MG63 (cell line): ENCODE results near the gene SPATS2. TPM values are rescaled to one million over a fixed set of nuclear protein-coding genes. Genes with fewer than 3 reads are reported as not detected.

Experiments used
- DNase-seq: peaks from one replicate; pipeline ENCODE4 v3.0.0-alpha.2; 2020
- H3K27me3 ChIP-seq: fragments of 250-450 bp; sonication (Bioruptor Pico); 2 replicates; pipeline ENCODE4 v1.5.1; 2020; ENCODE audit warnings: mild to moderate bottlenecking, moderate library complexity
- H3K36me3 ChIP-seq: fragments of 250-450 bp; sonication (Bioruptor Pico); 2 replicates; pipeline ENCODE4 v1.5.1; 2020; ENCODE audit warnings: mild to moderate bottlenecking, moderate library complexity
- H3K4me3 ChIP-seq: fragments of 250-450 bp; sonication (Bioruptor Pico); 2 replicates; pipeline ENCODE4 v1.5.1; 2020; ENCODE audit warnings: mild to moderate bottlenecking, moderate library complexity
- H3K9me3 ChIP-seq: fragments of 250-450 bp; sonication (Bioruptor Pico); 2 replicates; pipeline ENCODE4 v1.5.1; 2020; ENCODE audit warnings: mild to moderate bottlenecking, moderate library complexity
- total RNA-seq: library from RNA; depleted of rRNA; stranded (reverse); fragments of >200 nt; shearing (Covaris generic); gene quantifications from 2 replicates; pipeline ENCODE4 v1.2.3, GENCODE V29; 2014; ENCODE audit warnings: low replicate concordance

The SPATS2 gene
- total RNA-seq, 1 experiment from 2014 or later, result 43.8 TPM

GRCh38 chr12:49556391-49557186 is 189.3 kb downstream of the SPATS2 start:
- DNase-seq, result no peak
- no peak overlapping the region for H3K4me3 ChIP-seq
- peaks cover 13% of the 10 kb centered on the region for H3K36me3 ChIP-seq
- H3K9me3 ChIP-seq, result no peaks in the 10 kb centered on the region
- H3K27me3 ChIP-seq, result no peaks in the 10 kb centered on the region

DNA sequence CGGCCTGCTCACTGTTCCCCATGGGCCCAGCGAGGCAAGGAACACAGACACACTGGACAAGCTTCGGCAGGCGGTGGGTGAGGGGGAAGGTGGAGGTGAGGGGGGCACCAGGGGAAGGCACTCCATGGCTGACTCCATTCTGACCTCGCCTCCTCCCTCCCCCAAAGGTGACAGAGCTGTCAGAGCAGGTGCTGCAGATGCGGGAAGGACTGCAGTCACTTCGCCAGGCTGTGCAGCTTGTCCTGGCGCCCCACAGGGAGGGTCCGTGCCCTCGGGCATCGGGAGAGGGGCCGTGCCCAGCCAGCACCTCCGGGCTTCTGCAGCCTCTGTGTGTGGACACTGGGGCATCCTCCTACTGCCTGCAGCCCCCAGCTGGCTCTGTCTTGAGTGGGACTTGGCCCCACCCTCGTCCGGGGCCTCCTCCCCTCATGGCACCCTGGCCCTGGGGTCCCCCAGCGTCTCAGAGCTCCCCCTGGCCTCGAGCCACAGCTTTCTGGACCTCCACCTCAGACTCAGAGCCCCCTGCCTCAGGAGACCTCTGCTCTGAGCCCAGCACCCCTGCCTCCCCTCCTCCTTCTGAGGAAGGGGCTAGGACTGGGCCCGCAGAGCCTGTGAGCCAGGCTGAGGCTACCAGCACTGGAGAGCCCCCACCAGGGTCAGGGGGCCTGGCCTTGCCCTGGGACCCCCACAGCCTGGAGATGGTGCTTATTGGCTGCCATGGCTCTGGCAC is 190.1 kb downstream of the SPATS2 start:
- DNase-seq, result no peak
- no peaks in the 10 kb centered on the region for H3K9me3 ChIP-seq
- H3K36me3 ChIP-seq, result peaks cover 21% of the 10 kb centered on the region
- no peak overlapping the region for H3K4me3 ChIP-seq
- no peaks in the 10 kb centered on the region for H3K27me3 ChIP-seq

DNA sequence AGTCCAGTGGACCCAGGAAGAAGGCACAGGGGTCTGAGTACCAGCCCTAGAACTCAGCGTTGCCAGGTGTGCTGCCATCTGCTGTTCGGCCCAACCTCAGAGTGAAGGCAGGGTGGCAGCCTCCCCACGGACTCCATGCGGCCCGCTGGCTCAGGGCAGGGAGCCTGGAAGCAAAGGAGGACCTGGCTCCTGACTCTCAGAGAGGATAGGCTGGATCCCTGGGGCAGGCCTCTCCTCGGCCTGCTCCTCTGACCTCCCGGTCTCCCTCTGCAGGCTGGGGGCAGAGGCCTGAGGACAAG is 190.6 kb downstream of the SPATS2 start:
- no peaks in the 10 kb centered on the region for H3K9me3 ChIP-seq
- H3K27me3 ChIP-seq, result no peaks in the 10 kb centered on the region
- DNase-seq, result no peak
- H3K36me3 ChIP-seq, result peaks cover 26% of the 10 kb centered on the region
- no peak overlapping the region for H3K4me3 ChIP-seq

DNA sequence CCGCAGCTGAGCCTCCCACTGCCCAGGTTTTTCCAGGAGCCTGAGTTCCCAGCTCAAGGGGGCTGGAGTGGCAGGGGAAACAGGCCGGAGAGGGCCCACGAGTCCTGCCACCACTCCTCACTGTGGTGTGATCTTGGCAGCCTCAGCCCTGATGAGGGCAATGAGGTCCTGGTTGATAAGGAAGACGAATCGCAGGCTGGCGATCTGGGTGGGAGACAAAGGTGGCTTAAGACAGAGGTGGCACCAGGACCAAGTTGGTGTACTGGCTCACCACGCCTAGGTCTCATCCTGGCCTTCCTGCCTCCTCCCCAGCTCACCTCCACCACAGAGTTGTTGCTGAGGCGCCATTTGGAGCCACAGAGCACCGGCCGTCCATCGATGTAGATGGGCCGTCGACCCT is 191.3 kb downstream of the SPATS2 start:
- DNase-seq, result no peak
- H3K4me3 ChIP-seq, result no peak overlapping the region
- no peaks in the 10 kb centered on the region for H3K27me3 ChIP-seq
- no peaks in the 10 kb centered on the region for H3K9me3 ChIP-seq
- H3K36me3 ChIP-seq, result peaks cover 28% of the 10 kb centered on the region

DNA sequence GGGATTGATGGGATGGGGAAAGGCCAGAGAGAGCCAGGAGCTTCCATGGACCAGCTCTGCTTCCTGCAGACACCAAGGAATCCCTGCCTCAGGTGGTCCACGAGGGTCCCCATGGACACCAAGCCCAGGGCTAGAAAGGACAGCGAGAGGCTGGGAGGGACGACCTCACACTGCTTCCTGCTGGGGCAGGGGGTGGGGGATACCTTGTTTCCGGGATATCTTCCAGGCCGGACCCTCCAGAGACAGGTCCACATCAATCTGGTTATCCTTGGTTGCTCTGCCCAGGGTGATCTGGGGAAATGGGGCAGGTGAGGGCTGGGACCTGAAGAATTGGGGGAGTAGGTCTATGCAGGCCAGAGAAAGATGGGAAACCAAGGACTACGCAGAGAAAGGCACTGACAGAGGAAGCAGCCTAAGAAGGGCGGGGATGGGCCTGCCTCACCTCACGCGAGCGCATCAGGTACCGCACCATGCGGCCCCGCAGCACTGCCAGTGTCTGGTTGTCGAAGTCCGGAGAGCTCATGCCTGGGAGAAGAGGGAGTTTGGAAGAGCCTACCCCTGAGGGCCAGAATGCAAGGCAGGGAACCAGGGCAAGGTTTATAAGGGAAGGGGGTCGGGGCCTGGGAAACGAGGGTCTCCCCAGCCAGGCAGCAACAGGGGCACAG is 191.9 kb downstream of the SPATS2 start:
- H3K9me3 ChIP-seq, result no peaks in the 10 kb centered on the region
- DNase-seq, result no peak
- peaks cover 33% of the 10 kb centered on the region for H3K36me3 ChIP-seq
- H3K4me3 ChIP-seq, result no peak overlapping the region
- H3K27me3 ChIP-seq, result no peaks in the 10 kb centered on the region

DNA sequence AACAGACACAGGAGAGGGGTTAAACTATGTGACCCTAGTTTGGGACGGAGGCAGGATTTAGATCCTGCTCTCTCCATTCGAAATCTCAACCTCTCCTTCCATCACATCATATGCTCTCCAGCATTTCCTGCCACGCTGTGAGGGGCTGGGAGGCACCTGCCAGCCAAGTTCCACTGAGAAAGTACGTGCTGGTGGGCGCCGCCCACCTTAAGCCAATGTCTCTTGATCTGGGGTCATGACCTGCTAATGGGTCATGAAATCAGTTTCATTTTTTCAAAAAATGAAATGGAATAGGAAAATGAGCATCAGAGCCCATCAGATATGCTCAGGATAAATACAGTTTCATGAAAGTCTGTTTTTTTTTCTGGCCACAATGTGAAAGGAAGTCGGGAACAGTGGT is 193.4 kb downstream of the SPATS2 start:
- no peak for DNase-seq
- Histone ChIP-seq H3K27me3 (no peaks in the 10 kb centered on the region), H3K4me3 (no peak overlapping the region), H3K9me3 (no peaks in the 10 kb centered on the region), H3K36me3 (peaks cover 38% of the 10 kb centered on the region)

DNA sequence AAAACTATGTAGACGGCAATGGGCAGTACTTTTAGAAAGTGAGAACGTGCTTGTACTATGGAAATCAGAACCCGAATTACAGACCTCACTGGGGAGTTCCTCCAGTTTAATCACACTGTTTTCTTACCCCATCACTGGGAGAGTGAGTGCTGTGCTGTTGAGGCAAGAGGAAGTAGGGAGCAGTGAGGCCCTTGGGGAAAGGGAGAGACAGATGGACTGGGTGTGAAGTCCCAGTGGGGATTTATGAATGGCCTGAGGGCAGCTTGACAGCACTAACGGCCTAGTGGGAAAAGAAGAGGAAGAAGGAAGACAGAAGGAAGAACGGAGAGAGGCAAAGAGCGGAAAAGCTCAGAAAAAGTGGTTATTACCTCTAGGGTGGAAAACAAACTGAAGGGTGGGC is 195.0 kb downstream of the SPATS2 start:
- DNase-seq, result no peak
- Histone ChIP-seq H3K27me3 (no peaks in the 10 kb centered on the region), H3K36me3 (peaks cover 38% of the 10 kb centered on the region)

GRCh38 chr12:49562831-49563230 is 195.6 kb downstream of the SPATS2 start:
- Histone ChIP-seq H3K27me3 (no peaks in the 10 kb centered on the region), H3K4me3 (no peak overlapping the region), H3K36me3 (peaks cover 38% of the 10 kb centered on the region), H3K9me3 (no peaks in the 10 kb centered on the region)
- DNase-seq, result no peak

More for the DNA sequence above, 195.0 kb downstream of the SPATS2 start:
- no peak overlapping the region for H3K4me3 ChIP-seq
- no peaks in the 10 kb centered on the region for H3K9me3 ChIP-seq

DNA sequence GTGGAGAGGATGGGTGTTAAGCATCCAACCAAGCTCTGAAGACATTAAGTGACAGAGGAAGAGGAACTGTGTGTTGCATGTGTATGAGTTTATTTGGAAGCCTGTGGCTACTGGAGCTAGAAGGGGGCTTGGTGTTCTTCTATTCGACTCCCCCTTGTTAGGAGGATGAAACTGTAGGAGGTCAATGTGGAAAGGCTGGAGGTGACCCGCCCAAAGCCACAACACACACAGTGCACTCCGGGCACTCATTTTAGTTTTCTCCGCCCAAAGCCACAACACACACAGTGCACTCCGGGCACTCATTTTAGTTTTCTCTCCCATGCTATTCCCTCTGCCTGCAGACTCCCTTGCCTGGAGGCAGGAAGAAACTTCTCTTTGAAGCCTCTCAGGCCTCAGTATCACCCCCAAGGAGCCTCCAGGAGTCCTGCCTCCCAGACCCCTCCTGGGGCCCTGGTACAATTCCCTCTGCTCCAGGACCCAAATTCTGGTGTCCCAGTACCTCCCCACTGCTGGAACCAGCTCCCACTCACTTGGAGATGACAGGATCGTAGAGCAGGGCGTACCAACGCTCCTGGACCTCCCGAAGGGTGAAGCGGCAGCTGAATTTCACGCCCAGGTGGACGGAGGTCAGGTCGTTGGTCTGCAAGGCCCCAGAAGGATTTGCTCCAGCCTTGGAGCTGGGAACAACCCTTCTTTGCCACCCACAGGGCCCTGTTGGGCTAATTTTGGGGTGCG is 196.9 kb downstream of the SPATS2 start:
- DNase-seq, result no peak
- Histone ChIP-seq H3K9me3 (no peaks in the 10 kb centered on the region), H3K36me3 (peaks cover 38% of the 10 kb centered on the region), H3K4me3 (no peak overlapping the region), H3K27me3 (no peaks in the 10 kb centered on the region)

DNA sequence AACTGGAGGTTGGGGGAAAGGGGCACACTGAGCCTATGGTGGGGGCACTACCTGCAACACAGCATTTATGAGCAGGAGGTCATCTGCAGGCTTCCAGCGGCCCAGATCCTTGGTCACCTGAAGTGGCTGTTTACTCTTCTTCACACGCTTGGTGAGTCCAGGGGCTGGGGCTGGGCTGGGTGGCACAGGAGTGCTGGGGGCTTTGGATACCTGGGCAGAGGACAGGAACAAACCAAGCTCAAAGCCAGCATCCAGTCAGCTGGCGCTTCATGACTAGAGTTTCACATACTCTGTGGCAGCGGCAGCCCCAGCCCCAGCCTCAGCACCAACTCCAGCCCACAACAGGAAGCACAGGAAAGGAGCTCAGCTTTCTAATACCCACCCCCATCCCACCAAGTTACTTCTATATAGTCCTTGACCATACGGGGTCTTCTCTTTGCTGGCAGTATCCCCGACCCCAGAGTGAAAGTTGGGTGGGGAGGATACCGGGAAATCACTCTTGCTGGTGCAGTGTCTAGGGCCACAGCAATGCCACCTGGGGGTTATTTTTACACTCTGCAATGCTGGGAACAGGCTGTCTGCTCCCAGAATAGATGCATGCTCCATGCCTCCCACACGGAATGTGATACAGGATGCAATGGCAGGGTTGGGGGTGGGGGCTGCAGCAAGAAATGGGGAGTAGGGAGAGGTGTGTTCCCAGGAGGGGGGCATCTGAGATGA is 197.6 kb downstream of the SPATS2 start:
- no peak for DNase-seq
- Histone ChIP-seq H3K36me3 (peaks cover 38% of the 10 kb centered on the region), H3K9me3 (no peaks in the 10 kb centered on the region), H3K27me3 (no peaks in the 10 kb centered on the region), H3K4me3 (no peak overlapping the region)

DNA sequence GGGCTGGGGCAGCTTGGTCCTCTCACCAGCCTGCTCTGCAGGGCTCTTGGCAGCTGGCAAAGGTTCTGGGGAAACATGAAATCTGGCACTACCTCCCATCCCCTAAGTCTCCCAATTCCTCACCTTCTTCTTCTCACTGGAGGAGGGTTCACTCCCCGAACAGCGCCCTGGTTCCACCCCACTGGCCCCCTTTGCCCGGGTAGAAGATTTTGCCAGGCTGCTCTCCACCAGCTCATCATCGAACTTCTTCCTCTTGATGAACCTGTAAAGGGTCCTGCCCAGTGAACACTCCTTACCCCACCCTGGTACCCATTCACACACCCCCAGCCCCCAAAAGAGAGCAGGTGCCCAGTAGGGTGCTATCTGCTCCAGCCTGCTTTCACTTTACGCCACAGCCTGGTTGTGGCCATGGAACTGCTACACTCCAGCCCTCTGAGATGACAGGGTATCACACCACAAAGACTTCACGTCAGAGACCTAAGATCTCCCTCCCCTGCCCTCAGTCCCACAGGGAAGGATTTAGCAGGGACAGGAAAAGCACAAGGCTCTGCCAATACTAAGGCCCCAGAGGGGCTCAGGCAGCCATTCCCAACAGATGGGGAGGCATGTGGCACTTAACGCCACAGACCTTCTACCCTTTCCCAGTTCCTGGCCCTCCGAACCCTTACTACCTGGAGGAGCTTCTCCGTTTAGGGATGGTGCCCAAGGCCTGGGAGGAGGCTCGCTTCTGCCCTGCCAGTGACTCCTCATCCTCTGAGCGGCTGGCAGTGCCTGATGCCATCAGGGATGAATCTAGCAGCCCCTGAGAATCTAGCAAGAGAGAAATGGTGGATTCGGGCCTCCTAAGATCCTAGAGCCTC is 198.4 kb downstream of the SPATS2 start:
- Histone ChIP-seq H3K9me3 (no peaks in the 10 kb centered on the region), H3K36me3 (peaks cover 32% of the 10 kb centered on the region)

DNA sequence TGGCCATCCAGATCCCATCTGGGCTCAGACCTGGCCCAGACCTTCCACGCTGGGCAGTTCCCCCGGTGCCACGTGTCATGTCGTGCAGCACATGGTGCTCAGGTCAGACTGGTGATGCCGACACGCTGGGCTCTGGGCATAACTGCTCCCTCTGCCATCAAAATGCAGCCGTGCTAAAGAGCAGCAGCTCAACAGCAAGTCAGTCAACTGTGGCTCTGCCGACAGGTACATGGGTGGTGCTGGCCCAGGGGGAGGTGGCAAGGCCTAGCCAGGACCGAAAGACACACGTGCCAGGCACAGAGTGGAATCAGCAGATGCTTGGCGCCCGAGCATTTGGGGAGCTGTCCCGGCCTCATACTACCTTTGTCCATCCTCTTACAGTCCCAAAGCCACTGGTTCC is 199.1 kb downstream of the SPATS2 start:
- H3K9me3 ChIP-seq, result no peaks in the 10 kb centered on the region
- no peak overlapping the region for H3K4me3 ChIP-seq
- DNase-seq, result no peak
- H3K36me3 ChIP-seq, result peaks cover 31% of the 10 kb centered on the region
- H3K27me3 ChIP-seq, result no peaks in the 10 kb centered on the region

More for the DNA sequence above, 198.4 kb downstream of the SPATS2 start:
- no peak for DNase-seq
- Histone ChIP-seq H3K4me3 (no peak overlapping the region), H3K27me3 (no peaks in the 10 kb centered on the region)

DNA sequence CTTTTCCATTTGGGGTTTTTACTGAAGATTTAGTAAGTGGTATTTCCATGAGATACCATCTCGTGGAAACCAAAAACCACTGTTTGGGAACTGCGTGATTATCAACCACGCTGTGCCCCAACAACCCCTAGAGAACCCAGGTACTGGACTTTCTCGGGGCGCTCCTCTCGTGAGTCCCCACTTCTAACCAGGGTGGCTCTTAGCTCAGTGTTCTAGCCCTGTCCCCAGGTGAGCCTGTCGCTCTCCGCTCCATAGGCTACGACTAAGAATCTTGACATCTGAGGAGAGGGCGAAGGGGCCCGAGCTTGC is 200.0 kb downstream of the SPATS2 start:
- Histone ChIP-seq H3K27me3 (no peaks in the 10 kb centered on the region), H3K36me3 (peaks cover 24% of the 10 kb centered on the region), H3K4me3 (peak overlapping the region; percentile 92), H3K9me3 (no peaks in the 10 kb centered on the region)
- no peak for DNase-seq

DNA sequence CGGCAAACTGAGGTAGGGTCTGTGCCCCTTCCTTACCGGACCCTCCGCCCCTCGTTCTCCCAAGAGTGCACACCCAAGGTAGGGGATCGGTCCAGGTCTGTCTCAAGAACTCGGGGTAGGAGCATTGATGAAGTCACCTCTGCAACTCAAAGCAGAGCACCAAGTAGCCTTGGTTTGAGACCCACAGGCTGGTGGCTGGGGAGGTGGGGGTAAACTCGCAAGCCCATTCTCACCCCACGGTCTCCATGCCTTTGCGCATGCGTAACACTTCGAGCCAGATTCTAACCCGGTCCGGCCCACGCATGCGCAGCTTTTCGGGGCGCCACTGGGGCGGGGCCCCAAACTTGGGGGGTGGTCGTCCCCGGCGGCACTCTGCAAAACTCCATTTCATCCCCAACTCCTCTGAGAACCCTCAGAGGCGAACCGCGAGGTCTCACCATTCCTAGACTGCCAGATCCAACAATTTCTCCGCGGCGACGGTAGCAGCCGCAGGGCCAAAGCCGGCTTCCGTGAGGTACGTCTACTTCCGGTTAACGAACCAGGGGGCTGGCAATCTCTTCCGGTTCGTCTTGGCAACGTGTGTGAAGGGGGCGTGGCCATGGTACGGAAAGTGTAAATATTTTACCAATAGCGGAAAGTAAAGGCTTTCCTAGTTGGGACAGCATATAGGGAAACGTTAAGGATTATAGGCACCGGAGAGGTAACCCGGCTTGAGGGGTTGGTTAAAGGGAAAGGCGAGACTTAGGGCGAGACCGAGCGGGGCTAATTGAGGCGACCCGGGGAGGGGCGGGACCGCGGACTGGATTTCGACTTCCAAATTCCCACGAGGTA is 200.6 kb downstream of the SPATS2 start, which contains the start of gene MCRS1:
Gene MCRS1, minus strand, starts transcription at position 532 of the 831 bp plus-strand sequence. CDS start 1,411 bp downstream, outside the sequence.
- Histone ChIP-seq H3K4me3 (peak within 1 kb of the TSS; percentile 92), H3K36me3 (peaks cover 18% of the 10 kb centered on the region), H3K9me3 (no peaks in the 10 kb centered on the region), H3K27me3 (no peaks in the 10 kb centered on the region)
- DNase-seq, result peak; percentile 80
